Coronary artery (tissue), 2 donors: ENCODE data around the gene BCAS1.

Source experiments
- DNase-seq: peaks from one replicate; pipeline ENCODE4 v3.0.0-alpha.2; 2017; ENCODE audit warnings: low spot score
- H3K27ac ChIP-seq, 2 donors: fragments of 200-600 bp; sonication (generic); one replicate each; pipeline ENCODE4 v1.5.1; 2016 to 2019
- H3K4me3 ChIP-seq: fragments of 200-600 bp; sonication (generic); 2 replicates; pipeline ENCODE4 v1.5.1; 2016; ENCODE audit warnings: mild to moderate bottlenecking, moderate library complexity
- TF ChIP-seq, protein P1 (sequence below): fragments of 200-600 bp; sonication (generic); IDR thresholded peaks from one replicate; pipeline ENCODE4 v1.5.1; 2019; ENCODE audit warnings: antibody characterized with exemption

The BCAS1 gene

GRCh38 chr20:53902968-53903651, 167.3 kb downstream of the BCAS1 start:
- no peak overlapping the region for H3K4me3 ChIP-seq
- no peak for DNase-seq
- no peak overlapping the region for H3K27ac ChIP-seq
- TF ChIP-seq, protein P1, sequence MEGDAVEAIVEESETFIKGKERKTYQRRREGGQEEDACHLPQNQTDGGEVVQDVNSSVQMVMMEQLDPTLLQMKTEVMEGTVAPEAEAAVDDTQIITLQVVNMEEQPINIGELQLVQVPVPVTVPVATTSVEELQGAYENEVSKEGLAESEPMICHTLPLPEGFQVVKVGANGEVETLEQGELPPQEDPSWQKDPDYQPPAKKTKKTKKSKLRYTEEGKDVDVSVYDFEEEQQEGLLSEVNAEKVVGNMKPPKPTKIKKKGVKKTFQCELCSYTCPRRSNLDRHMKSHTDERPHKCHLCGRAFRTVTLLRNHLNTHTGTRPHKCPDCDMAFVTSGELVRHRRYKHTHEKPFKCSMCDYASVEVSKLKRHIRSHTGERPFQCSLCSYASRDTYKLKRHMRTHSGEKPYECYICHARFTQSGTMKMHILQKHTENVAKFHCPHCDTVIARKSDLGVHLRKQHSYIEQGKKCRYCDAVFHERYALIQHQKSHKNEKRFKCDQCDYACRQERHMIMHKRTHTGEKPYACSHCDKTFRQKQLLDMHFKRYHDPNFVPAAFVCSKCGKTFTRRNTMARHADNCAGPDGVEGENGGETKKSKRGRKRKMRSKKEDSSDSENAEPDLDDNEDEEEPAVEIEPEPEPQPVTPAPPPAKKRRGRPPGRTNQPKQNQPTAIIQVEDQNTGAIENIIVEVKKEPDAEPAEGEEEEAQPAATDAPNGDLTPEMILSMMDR = no peak

DNA sequence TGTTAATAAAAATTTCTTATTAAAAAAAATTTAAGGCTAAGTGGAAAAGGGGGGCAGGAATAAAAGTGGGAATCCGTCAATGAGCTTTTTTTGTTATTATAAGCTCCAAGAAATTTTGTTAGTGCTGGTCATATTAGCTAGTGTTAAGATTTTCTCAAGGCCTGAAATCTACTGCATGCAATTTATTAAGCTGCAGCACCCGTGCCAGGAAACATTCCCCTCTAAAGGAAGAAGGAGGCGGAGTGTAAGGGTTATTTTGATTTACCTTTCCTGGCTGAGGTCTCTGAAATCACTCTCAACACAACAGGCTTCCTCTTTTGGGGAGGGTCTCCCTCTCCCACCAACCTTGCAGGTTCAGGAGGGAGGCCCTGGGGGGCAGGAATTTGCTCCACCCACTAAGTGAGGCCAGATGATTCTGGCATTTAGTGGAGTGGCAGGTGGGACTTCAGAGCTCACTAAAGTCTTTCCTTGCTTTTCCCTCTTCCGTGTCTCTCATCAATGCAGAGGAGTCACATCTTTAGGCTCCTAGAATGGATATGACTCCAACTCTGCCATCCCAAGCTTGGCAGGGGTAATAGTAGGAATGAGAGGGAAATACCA, 168.8 kb downstream of the BCAS1 start:
- Histone ChIP-seq H3K27ac (peak overlapping the region; percentile 3 to 58), H3K4me3 (no peak overlapping the region)
- DNase-seq = no peak
- TF ChIP-seq, protein P1 = no peak

- peak overlapping the region; percentile 58 to 86 for H3K27ac ChIP-seq
These were observed 169.3 kb downstream of the BCAS1 start for GRCh38 chr20:53901064-53901463.

GRCh38 chr20:53900380-53900999, 169.9 kb downstream of the BCAS1 start:
- Histone ChIP-seq H3K4me3 (no peak overlapping the region), H3K27ac (peak overlapping the region; percentile 58 to 86)
- no peak for DNase-seq
- TF ChIP-seq, protein P1 = no peak

More at GRCh38 chr20:53901064-53901463, 169.3 kb downstream of the BCAS1 start:
- TF ChIP-seq, protein P1 = no peak
- no peak overlapping the region for H3K4me3 ChIP-seq
- DNase-seq = no peak

- Histone ChIP-seq H3K4me3 (no peak overlapping the region), H3K27ac (peak overlapping the region in 1 of 2 donors; percentile 18)
- TF ChIP-seq, protein P1 = no peak
- no peak for DNase-seq
These were observed 170.8 kb downstream of the BCAS1 start for GRCh38 chr20:53899351-53900167.

GRCh38 chr20:53898556-53898931, 171.8 kb downstream of the BCAS1 start:
- H3K27ac ChIP-seq = no peak overlapping the region

More at GRCh38 chr20:53898556-53898931, 171.8 kb downstream of the BCAS1 start:
- no peak for DNase-seq
- TF ChIP-seq, protein P1 = no peak
- H3K4me3 ChIP-seq = no peak overlapping the region
